SKM-1 (cell line): ENCODE data around the gene AAR2.

ENCODE experiments used
- DNase-seq: peaks from one replicate; lab custom pipeline; 2025; ENCODE audit not compliant: unreplicated experiment; lab: John Stamatoyannopoulos, UW

The AAR2 gene, protein sequence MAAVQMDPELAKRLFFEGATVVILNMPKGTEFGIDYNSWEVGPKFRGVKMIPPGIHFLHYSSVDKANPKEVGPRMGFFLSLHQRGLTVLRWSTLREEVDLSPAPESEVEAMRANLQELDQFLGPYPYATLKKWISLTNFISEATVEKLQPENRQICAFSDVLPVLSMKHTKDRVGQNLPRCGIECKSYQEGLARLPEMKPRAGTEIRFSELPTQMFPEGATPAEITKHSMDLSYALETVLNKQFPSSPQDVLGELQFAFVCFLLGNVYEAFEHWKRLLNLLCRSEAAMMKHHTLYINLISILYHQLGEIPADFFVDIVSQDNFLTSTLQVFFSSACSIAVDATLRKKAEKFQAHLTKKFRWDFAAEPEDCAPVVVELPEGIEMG

GRCh38 chr20:36235892-36236785, at the start of gene AAR2:
AAR2 (plus strand) TSS chr20:36236478; CDS start chr20:36239869, 3,391 bp downstream.
- DNase-seq, result peak; percentile 58

DNA sequence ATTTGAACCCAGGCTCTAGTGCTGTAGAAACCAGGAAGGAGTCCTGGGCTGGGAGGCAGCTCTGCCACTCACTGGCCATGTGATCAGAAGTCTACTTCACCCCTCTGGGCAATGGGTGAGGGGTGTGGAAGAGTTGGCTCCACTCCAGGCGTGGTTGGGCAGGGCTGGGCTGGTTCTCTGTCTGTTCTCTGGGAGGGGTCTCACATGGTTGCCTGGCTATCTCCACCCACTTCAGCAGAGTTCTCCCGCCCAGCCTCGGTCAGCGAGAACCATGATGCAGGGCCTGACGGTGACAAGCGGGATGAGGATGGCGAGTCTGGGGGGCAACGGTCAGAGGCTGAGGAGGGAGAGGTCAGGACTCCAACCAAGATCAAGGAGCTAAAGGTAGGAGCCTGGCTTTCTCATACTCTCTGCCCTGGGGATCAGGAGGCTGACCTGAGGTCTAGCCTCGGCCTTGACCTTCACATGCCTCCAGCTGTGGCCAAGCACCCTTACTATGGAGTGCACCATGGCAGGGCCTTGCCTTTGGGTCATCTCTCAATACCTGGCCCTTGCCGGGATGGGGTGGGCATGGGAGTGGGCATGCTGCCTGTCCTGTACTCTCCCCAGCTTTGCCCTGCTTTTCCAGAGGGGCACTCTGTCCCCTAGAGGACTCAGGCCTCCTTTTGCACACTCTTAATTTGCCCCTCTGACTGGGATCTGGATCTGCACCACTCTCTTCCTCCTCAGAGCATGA, 42.1 kb upstream of the AAR2 start:
- DNase-seq, result no peak

DNA sequence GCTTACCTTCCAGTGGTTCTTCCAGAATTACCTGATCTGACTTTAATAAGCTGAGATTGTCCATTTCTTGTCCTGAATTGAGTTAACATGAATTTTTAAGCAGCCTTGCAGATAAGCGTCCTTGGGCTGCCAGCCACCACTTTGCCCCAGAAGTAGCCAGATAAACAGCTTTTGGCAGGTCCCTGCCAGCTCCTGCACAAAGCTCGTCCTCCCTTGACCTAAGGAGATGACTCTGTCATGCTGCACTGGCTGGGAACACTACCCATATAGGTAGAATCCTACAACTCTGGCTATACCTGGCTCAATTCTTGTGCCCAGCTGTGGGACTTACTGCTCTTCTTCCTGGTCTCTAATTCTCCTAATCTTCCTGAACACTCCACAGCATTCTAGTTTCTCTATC, 39.6 kb upstream of the AAR2 start:
- no peak for DNase-seq

GRCh38 chr20:36197271-36197670, 39.0 kb upstream of the AAR2 start:
- no peak for DNase-seq

DNA sequence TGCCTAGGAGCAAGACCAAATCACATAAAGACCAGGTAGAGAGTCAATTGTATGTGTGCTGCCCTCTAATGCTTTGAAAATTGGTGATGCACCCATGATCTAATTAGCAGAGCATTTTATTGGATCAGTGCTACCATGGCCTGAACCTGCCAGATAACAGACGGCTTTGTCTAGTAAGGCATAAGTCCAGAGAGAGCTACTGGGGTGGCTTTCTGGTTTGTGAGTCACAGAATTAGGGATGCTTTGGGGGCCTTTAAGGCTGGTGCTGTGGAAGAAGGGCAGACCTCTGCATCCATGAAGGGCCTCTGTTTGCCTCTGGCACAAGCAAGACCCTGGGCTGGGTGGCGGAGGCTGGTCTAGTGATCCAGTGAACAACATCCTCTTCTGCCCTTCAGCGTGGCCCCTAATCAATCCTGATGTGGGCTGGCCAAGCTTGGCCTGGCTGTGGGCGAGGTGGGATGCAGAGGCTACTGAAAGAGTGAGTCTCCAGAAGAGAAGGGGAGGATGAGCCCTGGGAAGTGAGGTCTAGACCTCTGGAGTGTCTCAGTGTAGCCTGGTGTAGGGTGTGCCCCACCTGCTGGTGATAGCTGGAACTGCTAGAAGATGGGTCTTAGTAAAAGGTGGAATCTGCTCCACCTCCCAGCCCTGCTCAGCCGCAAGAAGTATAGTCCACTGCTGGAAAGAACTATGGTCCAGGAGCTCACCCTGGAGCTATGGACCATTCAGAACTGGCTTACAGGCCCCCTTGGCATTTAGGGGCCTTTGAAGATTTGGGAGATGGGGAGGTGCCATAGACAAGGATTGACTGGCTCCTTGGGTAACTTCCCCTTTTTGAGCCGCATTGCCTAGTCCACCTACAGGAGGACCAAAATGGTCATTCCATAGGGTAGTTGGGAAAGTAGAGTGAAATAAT, 36.7 kb upstream of the AAR2 start:
- peak; percentile 65 for DNase-seq

DNA sequence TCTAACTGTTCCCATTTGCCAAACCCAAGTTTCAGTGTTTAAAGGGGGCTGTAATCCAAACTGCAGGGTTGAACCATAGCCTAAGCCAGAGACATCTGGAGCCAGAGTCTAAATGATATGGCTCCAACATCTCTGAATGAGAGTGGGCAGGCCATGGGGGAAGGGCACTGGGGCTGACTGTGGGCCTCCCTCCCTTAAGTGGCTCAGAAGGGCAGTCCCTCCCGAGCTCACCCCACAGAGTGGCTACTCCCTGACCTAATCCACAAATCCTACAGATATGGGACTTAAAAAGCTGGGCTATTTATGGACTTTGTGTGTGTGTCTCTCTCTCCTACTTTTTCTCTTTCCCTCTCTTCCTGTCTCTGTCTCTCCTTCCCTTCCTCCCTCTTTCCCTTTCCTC, 35.8 kb upstream of the AAR2 start:
- no peak for DNase-seq

DNA sequence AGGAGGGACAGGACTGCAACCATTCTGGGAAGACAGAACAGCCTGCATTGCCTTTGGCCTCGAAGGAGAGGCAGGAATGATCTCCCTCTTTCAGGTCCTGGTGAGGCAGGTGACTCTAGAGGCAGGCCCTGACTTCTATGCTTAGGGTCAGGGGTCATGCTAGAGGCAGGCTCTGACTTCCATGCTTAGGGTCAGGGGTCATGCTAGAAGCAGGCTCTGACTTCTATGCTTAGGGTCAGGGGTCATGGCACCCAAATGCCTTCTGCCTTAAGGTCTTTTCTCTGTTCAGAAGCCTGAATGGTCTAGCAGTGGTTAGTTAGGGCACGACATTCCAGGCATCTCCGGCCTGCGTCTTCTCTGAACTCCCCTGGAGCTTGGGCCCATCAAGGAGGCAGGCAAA, 35.1 kb upstream of the AAR2 start:
- no peak for DNase-seq

- DNase-seq, result peak; percentile 43
These were observed 33.4 kb upstream of the AAR2 start for GRCh38 chr20:36202891-36203338.

DNA sequence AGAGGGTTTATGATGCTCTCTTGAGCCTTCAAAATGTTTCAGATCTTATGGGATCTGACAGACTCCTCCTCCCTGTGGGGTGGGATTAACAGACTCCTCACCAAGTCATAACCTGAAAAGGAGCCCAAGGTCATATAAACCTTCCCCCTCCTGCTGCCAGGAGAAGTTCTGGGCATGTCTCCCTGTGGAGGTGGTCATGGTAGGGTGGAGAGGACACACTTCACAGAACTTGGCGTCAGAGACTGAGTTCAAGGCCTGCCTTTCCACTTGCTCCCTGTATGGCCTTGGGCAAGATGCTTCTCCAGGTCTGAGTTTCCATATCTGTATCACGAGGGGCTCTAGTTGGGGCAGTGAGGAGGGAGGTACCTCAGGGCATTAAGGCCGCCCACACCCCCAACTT, 32.4 kb upstream of the AAR2 start:
- DNase-seq, result no peak

DNA sequence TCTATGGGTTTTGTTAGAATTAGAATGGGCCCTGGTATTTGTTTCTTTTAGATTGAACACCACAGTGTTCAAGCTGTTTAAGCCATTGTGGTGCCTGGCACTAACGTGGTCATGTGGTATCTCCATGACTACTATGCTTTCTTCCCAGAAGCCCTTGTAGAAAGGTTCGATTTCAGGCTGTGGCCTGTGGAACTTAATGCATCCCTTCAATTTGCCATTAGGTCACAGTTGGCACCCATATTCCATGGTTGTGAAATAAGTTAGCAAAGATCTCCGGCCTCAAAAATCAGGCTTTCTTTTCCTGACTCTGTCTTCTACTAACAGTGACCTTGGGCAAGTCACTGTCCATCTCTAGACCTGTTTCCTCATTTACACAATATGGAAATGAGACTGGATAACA, 31.3 kb upstream of the AAR2 start:
- DNase-seq, result no peak

- DNase-seq, result no peak
These were observed 30.2 kb upstream of the AAR2 start for GRCh38 chr20:36206068-36206467.

GRCh38 chr20:36206641-36207040, 29.6 kb upstream of the AAR2 start:
- no peak for DNase-seq

- DNase-seq, result no peak
These were observed 28.7 kb upstream of the AAR2 start for GRCh38 chr20:36207602-36208001.

DNA sequence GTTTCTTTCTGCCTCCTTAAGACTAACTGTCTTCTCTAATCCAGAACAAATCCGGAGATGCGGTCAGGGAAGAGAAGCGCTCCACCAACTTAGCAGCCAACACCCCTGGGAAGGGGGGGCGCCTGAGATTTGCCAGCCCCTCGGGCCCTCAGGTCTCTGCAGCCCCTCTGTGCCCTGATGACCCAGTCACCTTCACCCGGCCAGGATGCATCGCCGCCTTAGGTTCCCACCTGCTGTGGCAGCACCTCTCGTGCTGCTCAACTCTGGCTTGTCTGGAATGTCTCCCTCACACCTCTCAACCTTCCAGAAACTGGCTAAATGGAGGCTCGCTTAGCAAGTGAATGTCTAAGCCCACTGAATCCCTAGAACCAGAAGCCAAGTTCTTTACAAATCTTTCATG, 28.0 kb upstream of the AAR2 start:
- DNase-seq, result no peak

- no peak for DNase-seq
These were observed 25.7 kb upstream of the AAR2 start for GRCh38 chr20:36210436-36211021.

DNA sequence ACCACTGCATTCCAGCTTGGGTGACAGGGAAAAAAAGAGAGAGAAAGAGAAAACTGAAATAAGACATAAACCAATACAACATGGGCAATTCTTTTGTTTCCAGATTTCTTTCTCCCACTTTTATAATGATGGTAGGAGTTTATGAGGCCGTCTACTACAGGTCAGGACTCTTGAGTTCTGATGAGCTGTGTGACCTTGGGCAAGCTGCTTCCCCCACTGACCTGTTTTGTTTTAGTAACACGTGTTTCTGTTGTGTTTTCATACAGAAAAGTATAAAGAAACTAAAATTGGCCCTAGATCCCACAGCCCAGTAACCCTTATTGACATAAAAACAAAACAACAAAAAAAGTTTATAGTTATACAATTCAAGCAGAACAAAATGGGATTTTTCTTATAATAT, 22.9 kb upstream of the AAR2 start:
- DNase-seq, result no peak

- no peak for DNase-seq
These were observed 21.5 kb upstream of the AAR2 start for GRCh38 chr20:36214684-36215256.

DNA sequence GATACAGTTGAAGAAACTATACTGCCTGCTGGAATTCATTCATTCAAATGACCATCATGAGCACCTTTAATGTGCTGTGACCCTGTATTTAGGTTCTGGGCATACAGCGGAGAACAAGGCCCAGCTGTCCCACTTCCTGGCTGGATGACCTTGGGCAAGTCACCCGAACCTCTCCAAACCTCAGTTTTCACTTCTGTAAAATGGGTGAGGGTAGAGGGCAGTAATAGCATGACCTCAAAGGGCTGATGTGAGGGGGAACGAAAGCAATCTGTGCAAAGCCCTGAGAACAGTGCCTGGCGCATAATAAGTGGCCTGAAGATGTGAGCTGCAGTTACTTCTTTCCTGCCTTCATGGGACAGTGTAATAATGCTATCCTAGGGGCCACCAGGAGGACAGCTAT, 20.5 kb upstream of the AAR2 start:
- no peak for DNase-seq

DNA sequence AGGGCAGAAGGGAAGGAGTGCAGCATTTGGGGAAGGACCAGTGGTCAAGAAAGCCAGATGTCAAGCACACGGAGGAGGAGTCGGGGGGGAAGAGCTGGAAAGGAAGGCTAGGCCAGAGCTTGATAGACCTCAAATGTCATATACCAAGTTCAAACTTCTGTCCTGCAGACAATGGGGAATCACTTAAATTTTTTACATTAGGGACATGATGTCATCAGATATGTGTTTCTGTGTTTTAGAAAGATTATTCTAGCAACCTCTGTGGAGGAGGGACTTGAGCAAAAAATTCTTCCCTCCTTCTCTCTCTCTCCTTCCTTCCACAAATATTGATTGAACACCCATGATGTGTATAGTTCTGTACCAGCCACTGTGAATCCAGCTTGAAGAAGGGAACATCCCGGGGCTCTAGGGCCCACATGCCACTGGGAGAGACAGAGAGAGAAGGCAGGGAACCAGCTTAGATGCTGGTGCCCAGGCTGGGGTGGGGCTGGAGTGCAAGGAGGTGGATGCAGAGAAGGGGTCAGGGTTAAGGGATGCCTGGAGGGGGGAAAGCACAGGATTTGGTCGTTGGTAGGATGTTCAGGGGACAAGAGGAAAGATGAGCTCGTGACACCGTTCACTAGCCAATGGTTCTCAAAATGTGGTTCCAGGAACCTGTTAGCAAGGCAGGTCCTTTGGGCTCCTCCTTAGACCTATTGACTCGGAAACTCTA, 19.8 kb upstream of the AAR2 start:
- no peak for DNase-seq
